Stimulated activated CD4-positive, alpha-beta T cell treated with anti-CD3 and anti-CD28 coated beads, Interleukin-12 subunit alpha, Interleukin-12 subunit beta, amount 100 ng/mL, for 4 hours (primary cell): Measurements from ENCODE around the gene TPX2.
"Not testable (repeated sequence)": the region's sequence is repeated elsewhere in the genome, so short reads cannot be mapped to it uniquely, and the experiment has no call there.

Source experiments
- DNase-seq: peaks from one replicate; pipeline ENCODE4 v3.0.0-alpha.2; 2020

The TPX2 gene

DNA sequence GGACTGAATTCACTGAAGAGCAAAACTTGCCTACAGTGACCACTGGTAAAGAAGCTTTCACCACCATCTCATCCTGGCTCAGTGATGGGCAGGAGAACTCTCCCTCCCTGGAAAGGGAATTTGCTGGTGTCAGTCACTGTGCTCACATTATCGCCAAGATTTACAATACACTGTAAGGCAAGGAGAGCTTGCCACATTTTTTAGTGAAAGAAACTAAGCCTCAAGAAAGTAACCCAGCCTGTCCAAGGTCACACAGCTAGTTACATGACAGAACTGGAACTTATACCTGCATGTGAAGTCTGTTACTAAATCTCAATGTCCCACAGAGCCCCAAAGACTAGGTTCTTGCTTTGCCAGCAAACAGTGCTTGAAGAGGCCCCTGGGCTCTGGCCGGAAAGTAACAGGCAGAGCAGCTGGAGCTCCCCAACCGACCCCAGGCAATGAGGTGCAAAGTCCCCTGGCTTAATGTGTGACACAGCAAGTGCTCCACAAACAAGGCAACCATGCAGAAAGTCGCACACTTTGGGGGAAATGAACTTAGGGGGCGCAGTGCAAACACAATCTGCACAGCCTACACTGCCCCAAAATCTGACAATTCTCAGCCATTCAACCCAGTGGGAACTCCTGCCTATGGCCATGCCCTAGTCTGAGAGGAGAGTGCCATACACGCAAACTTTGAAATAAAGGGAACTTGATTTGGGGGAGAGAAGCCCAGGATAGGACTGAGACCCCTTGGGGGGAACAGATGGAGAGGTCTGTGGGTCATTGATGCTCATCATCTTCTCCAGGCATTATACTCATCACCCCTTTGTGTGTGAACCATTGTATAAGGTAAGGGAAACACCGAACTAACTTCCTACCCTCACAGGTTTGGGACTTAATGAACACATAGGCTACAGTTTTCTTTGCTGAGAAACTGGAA lies 18.3 kb upstream of the TPX2 start:
- DNase-seq, result no peak

DNA sequence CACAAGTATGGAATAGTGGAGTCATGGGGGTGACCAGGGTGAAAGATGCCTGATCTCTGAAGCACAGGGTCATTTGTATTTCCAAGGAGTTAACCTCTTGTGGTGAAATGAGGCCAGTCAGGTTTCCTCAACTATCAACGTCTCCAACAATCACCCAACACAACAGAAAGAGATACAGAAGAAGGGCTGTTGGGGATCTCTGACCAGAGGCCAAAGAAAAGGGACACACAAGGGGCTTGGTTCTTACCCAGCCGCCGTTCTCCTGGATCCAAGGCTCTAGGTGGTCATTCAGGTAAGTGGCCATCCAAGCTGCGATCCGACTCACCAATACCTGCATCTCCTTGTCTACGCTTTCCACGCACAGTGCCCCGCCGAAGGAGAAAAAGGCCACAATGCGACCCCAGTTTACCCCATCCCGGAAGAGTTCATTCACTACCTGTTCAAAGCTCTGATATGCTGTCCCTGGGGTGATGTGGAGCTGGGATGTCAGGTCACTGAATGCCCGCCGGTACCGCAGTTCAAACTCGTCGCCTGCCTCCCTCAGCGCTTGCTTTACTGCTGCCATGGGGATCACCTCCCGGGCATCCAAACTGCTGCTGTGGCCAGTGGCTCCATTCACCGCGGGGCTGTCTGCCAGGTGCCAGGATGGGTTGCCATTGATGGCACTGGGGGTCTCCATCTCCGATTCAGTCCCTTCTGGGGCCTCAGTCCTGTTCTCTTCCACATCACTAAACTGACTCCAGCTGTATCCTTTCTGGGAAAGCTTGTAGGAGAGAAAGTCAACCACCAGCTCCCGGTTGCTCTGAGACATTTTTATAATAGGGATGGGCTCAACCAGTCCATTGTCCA lies 17.5 kb upstream of the TPX2 start:
- DNase-seq, result no peak

DNA sequence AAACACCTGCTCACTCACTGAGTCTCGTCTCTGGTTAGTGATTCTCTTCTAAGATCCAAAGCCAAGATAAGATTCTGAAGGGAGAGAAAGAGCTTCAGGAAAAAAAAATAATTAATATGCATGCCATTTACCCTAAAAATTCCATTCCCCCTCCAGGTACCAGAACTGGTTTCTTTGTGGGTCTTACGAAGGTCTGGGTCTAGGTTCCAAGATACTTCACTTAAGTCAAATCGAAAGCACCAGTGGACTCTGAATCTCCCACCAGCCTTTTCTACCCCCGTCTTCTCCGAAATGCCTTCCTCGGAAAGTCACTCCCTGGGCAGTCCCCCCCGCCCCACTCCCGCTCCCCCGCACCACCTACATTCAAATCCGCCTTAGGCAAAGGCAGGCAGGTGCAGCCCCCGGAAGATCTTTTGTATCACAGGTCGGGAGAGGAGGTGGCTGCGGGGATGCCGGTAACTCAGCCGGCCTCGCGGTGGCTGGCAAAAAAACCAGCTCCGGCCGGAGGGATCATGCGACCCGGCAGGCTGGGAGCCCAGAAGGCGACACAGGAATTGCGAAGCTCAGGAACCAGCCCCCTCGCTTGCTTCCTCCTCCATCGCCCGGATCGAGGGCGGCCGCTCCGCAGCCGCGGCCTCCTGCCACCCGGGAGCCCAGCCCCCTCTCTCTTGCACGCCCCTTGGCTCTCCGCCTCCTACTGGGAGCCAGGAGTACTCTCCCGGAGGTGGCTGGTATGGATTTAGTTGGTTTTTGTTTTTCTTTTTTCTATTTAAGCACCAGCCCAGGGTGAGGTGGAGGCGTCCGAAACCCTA lies 16.6 kb upstream of the TPX2 start, which contains the start of gene BCL2L1:
Gene BCL2L1 (minus strand): TSS at position 612 of the 812 bp plus-strand sequence. CDS start 650 bp downstream, outside the sequence.
- peak; percentile 77 for DNase-seq

DNA sequence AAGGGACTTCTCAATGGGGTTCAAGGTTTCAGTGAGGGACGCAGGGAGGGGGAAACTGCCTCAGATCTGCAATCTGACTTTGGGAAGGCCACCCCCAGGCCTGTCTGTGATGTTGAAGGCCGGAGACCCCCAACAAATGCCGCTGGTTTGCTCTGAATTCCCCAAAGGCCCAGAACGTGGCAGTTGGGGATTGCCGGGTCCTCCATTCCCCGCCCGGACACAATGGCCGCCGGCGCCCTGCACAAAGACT lies 16.1 kb upstream of the TPX2 start:
- no peak for DNase-seq

DNA sequence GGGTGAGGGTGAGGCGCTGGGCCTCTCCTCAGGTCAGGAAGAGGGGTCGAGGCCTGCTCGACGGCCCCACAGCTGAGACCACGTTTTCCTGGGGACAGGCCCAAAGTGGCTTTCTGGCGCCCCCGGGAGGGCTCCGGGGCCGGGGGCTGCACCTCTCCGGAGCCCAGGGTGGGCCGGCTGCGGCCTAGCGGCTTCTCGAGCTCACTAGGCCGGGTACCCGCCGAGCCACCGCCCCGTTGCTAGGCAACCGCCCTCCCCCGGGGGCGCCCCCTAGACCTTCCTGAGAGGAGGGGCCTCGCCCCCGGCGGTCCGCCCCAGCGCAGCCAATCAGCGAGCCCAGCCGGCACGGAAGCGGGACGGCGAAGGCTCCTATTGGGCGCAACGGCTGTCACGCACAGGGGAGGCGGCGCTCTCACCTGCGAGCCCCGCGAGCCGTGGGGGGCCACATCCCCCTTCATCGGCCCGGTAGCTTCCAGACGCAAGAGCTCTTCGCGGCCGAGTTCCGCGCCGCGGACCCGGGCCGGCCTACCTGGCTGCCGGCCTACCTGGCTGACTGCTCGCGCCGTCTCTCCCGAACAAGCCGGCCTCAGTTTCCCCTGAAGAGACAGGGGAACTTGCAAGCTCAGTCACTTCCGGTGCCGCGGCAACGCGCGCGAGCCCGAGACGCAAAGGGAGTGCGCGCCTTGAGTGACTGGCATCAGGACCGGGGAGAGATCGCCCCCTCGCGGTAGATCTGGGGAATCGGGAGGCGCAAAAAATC lies 15.6 kb upstream of the TPX2 start:
- peak; percentile 98 for DNase-seq

DNA sequence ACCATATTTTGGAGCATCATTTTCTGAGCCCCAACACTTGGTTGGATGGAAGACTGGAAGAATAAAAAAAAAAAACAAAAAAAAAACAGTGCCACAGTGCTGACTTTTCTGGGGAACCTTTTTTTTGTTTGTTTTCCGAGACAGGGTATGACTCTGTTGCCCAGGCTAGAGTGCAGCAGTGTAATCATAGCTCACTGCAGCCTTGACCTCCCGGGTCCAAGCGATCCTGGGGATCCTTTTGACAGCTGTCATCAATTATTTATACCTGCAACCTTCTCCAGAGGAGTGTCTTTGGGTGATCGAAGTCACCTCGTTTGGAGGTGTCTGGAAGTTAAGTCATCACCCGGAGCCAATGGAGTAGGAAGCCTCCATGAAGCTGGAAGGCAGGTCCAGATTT lies 7.8 kb upstream of the TPX2 start:
- no peak for DNase-seq

DNA sequence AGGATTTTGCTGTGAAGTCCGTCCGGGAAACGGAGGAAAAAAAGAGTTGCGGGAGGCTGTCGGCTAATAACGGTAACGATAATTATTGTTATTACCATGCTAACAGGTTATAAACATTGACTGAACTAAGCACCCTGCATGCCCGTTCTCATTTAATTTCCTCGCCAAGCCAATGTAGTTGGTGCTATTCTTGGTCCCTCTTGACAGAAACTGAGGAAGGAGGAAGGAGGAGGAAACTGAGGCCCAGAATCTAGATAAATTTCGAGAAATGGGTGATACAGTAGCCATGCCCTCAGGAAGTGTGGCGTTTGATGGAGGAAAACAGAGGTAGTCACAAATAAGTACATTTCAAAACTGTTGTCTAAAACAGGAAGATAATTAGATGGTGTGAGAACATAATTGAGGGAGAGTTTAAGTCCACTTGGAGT lies 474 bp downstream of the TPX2 start:
- DNase-seq, result no peak

DNA sequence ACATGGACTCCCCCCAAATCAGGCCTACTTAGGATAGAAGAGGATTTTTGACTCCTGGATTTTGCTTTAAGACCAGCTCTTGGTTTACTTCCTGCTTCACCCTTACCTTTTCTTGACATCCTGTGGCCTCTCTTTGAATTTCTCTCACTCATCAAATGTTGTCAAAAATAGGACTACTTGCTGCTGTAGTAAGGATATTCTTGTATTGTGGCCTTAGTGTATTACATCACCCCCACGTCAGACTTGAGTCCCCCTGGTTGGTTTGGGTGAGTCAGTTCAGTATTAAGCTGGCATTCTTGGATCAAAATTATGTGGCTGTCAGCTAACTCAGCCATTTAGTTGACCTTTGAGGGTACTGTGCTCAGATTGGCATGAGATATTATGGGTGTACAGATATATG lies 1.1 kb downstream of the TPX2 start:
- no peak for DNase-seq

DNA sequence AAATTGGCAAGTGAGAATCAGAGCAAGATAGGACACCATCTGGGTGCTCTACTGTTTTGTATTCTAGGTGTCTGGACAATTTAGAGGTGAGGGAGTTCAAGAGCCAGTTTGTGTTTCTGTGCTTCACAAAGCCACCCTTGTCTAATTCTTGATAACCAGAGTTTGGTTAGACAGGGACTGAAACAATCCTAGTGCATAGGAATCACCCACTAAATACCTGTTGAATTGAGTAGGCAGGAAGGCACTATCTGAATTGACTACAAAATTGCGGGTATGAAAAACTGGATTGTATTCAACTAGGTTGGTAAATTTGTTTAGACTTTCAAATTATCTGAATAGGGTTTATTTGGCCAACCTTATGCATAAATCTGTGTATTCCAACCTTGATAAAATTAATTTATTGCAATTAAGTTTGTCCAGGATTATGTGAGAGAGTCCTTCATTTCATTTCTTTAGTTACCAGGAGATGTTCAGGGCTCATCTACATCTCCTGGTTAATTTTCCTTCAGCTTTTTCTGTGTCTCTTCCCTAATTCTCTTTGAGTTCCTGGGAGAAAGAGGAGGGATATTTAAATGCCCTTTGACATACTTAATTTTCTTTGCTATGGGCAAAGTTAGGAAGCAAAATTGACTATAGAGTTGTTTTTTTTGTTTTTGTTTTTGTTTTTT lies 1.7 kb downstream of the TPX2 start:
- no peak for DNase-seq

DNA sequence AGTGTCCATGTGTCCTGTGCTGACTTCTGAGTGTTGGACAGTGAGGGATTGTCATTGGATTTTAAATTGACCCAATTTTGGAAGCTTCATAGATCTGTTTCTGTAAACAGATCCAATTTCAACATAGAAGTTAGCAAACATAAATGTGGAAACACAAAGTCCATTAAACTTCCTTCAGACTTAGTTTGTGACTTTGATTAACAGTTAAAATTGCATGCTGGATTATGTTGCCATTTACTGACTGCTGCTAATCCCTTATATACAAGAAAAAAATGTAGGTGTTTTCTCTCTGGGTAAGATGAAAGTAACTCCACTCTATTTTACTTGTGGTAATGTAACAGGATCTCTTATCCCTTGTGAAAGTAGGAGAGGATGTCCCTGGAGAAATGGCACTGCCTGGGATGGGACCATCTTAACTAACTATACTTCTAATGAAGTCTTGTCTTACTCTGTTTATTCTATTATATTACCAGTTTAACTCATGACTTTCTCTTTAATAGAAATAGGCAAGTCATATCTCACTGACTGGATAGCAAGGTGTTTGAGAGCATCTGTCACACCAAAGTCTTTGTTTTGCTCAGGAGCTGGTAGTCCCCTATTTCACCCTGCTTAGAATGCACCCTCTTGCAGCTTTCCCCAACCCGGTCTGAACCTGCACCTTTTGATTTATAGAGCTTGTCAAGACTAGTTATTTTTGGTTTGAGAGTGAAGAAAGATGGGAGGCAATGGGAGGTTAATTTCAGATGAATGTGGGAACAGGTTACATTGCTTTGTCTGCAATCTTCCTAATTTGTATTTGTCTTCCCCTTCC lies 7.2 kb downstream of the TPX2 start:
- no peak for DNase-seq

DNA sequence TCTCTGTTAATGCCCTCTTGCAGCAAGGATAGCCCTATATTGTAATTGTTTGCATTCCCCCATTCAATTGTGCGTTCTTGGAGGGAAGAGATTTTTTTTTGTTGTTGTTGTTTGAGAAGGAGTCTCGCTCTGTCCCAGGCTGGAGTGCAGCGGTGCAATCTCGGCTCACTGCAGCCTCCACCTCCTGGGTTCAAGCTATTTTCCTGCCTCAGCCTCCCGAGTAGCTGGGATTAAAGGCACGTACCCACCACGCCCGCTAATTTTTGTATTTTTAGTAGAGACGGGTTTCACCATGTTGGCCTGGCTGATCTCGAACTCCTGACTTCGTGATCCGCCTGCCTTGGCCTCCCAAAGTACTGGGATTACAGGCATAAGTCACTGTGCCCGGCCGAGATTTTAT lies 7.9 kb downstream of the TPX2 start:
- DNase-seq, result not testable (repeated sequence)

DNA sequence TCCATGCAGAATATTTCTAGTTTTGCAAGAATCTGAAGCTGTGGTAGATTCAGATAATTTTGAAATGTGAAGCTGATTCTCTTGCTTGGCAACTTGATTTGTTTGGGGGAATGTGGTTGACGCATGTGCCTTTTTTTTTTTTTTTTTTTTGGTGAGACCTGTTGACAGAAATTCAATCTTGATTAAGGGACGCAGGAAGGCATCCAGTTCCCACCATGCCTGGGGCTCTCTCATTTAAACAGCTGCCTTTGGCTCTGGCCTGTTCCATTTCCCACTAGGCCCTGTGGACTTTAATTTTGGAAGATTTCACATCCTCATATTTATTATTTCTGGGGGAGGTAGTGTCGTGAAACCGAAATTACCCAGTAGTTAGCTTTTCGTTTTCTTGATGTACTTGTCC lies 8.6 kb downstream of the TPX2 start:
- no peak for DNase-seq

DNA sequence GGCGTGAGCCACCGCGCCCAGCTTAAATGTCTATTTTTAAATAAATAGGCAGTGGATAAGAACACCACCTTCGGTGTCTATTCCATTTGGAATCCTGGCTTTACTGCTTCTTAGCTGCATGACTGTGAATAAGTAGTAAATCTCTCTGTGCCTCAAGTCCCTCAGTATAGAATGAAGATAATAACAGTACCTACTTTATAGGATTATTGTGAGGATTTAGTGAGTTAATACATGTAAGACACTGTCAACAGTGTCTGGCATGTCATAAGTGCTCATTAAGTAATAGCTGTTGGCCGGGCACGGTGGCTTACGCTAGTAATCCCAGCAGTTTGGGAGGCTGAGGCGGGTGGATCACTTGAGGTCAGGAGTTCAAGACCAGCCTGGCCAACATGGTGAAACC lies 10.1 kb downstream of the TPX2 start:
- DNase-seq, result no peak

DNA sequence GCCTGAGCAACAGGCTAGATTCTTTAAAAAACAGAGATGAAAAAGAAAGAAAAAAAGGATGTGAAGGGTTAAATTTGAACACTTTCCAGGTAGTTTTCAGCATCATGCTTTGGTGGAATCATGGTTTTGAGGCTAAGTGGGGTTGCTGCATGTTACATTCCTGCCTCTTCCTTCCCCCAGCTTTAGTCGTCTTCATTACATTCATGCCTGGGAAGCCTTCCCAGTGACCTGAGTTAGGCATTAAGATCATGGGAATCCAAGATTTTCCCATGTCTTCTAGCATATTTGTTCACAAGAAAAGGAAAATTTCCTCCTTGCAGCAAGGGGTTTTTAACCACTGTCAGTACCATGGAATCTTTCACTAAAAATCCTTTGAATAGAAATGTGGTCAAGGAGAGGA lies 12.0 kb downstream of the TPX2 start:
- DNase-seq, result no peak

DNA sequence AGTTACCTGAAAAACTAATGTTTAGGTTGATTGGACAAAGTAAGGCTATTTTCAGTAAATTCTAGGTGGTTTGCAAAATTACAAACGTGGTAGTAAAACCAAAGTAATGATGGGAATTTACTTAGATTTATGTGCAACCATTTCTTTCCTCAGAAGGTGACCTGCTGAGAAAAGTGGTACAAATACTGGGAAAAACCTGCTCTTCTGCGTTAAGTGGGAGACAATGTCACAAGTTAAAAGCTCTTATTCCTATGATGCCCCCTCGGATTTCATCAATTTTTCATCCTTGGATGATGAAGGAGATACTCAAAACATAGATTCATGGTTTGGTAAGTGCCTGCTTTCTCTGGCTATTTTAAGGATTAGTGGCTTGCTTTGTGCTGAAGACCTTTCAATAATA lies 18.2 kb downstream of the TPX2 start:
- no peak for DNase-seq

DNA sequence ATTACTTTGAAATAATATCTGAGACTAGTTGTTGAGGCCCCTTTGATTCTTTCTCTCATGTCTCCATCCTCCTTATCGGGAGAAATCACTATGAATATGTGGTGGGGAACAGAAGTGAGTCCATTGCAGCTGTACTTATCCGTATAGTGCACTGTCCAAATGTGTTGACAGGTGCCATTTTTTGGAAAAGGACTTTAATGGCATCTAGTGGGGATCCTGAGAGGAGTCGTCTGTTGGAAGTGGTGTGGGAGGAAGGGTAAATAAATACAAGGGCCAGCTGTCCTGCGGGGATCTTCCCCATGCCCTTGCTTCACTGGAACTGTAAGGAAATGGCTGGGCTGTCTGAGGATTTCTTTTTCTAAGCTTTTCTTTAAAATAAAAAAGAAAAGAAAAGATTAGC lies 19.4 kb downstream of the TPX2 start:
- no peak for DNase-seq

DNA sequence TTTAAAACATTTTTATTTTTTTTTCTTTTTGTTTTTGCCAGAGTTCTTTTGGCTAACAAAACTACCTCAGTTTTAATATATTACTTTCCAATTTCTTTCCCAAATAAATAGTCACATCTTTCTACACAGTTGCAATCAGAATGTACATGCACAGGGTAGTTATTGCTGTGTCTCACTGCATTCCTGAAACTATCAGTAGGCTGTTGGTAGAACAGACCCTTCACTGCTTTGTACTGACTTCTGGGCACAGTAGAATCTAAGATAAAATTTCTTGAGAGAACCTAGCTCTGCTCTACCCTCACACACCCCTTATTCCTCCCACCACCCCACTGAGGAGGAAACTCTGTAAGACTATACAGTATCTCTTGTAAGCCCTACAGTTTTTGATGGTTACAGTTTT lies 19.9 kb downstream of the TPX2 start:
- no peak for DNase-seq

DNA sequence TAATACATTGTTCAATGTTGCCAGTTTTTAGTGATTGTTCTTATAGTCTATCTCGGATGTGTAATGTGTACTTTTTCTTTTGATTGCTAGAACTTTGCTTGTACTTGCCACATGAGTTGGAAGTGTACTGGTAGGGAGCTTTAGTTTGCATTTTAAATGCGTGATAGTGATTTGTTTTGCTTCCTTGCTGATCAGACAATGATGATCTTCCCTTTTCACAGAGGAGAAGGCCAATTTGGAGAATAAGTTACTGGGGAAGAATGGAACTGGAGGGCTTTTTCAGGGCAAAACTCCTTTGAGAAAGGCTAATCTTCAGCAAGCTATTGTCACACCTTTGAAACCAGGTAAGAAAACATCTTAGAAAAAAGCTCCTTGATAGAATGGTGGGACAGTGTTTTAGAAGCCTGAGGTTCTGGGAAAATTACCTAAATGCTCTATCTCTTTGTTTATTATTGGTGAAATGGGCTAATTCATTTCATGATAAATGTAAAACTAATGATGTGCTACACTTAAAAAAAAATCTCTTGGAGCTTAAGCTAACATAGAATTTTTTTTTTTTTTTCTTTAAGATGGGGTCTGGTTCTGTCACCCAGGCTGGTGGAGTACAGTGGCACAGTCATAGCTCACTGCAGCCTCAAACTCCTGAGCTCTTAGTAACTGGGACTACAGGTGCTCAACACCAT lies 20.9 kb downstream of the TPX2 start:
- DNase-seq, result no peak

DNA sequence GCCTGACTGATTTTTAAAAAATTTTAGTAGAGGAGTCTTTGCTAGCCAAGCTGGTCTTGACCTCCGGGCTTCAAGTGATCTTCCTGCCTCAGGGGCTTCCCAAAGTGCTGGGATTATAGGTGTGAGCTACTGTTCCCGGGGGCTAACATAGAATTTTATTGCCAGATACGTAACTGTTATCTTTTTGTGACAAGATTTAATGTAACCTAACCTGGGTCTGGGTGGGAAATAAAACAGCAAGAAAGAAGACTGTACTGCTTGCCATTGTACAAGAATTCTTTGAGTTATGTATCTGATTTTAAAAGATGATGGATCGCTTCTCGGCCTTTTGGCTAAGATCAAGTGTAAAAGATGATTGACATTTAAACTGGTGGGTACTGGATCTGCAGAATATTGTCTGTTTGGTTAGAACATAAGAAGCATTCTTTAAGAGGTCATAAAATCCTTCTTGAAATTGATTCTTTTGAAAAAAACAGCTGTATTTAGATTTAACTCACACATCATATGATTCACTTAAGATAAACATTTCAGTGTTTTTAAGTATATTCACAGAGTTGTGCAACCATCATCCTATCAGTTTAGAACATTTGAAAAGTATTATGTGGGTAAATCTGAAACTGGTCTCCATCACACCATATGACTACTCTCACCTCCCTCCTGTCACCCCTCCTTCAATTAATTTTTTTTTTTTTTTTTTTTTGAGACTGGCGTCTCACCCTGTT lies 21.6 kb downstream of the TPX2 start:
- no peak for DNase-seq
